Activated naive CD4-positive, alpha-beta T cell treated with anti-CD3 and anti-CD28 coated beads for 36 hours (primary cell): ENCODE data around the gene ATF1. TPM values are rescaled to one million over a fixed set of nuclear protein-coding genes. Genes with fewer than 3 reads are reported as not detected.
"Not testable (repeated sequence)": the region's sequence is repeated elsewhere in the genome, so short reads cannot be mapped to it uniquely, and the experiment has no call there.

Experiments used
- CTCF ChIA-PET: fragments of 350-600 bp; sonication (Branson Sonifier 250); formaldehyde crosslinking; loops from one replicate; lab custom pipeline; 2021; ENCODE audit warnings: antibody characterized with exemption; lab: Charles Lee
- DNase-seq: peaks from one replicate; pipeline ENCODE4 v3.0.0-alpha.2; 2020
- H3K27ac Mint-ChIP-seq: one replicate; pipeline ENCODE4 v1.8.0; 2021; ENCODE audit warnings: mild to moderate bottlenecking, mixed read lengths
- H3K27me3 Mint-ChIP-seq: one replicate; pipeline ENCODE4 v1.8.0; 2021; ENCODE audit warnings: low read depth, mixed read lengths
- H3K36me3 Mint-ChIP-seq: one replicate; pipeline ENCODE4 v1.8.0; 2021; ENCODE audit warnings: low read depth, mixed read lengths
- H3K4me1 Mint-ChIP-seq: one replicate; pipeline ENCODE4 v1.8.0; 2021; ENCODE audit warnings: low read depth, mixed read lengths
- H3K4me3 Mint-ChIP-seq: one replicate; pipeline ENCODE4 v1.8.0; 2021; ENCODE audit warnings: mild to moderate bottlenecking, moderate library complexity, mixed read lengths
- H3K9me3 Mint-ChIP-seq: one replicate; pipeline ENCODE4 v1.8.0; 2021; ENCODE audit warnings: mixed read lengths
- intact Hi-C: fragments of 100-400 bp; cut with micrococcal nuclease; formaldehyde crosslinking; loops from one replicate; pipeline ENCODE4 v1.15.1; 2023
- total RNA-seq, 2 experiments: library from RNA; stranded (reverse); gene quantifications; one replicate each; pipeline ENCODE4 v1.2.3, GENCODE V29; 2021

The ATF1 gene
- total RNA-seq, 2 experiments from 2014 or later: 43.3 to 48.5 TPM

GRCh38 chr12:50842637-50843493 lies 79.0 kb downstream of the ATF1 start, which contains the start of gene TMPRSS12:
Gene TMPRSS12, plus strand, starts transcription at chr12:50842926. Its CDS starts 39 bp downstream, at chr12:50842965.
- Mint-ChIP-seq H3K27ac (no peak within 1 kb of the TSS), H3K4me3 (no peak within 1 kb of the TSS), H3K27me3 (peaks cover 7% of the 10 kb centered on the region), H3K9me3 (peaks cover 8% of the 10 kb centered on the region), H3K36me3 (no peaks in the 10 kb centered on the region), H3K4me1 (peaks cover 4% of the 10 kb centered on the region)
- no peak for DNase-seq
- intact Hi-C loops: no loop called here
- CTCF ChIA-PET: interaction anchor here (0.8 kb wide), 1 partner anchor 18 kb away, joined by 3 read pairs; no protein-coding TSS in a partner anchor

GRCh38 chr12:50845021-50845647 lies 81.2 kb downstream of the ATF1 start:
- CTCF ChIA-PET: interaction anchor here (0.6 kb wide), 1 partner anchor 69 kb away, joined by 4 read pairs; no protein-coding TSS in a partner anchor
- H3K36me3 Mint-ChIP-seq: no peaks in the 10 kb centered on the region

GRCh38 chr12:50848963-50849362 lies 85.1 kb downstream of the ATF1 start:
- peaks cover 2% of the 10 kb centered on the region for H3K9me3 Mint-ChIP-seq
- CTCF ChIA-PET: no interaction called here
- no peak overlapping the region for H3K4me3 Mint-ChIP-seq
- no peak overlapping the region for H3K27ac Mint-ChIP-seq
- H3K36me3 Mint-ChIP-seq: no peaks in the 10 kb centered on the region
- H3K4me1 Mint-ChIP-seq: no peaks in the 10 kb centered on the region
- peaks cover 10% of the 10 kb centered on the region for H3K27me3 Mint-ChIP-seq
- intact Hi-C loops: no loop called here
- no peak for DNase-seq

More at GRCh38 chr12:50845021-50845647, 81.2 kb downstream of the ATF1 start:
- H3K4me1 Mint-ChIP-seq: peaks cover 4% of the 10 kb centered on the region
- no peak overlapping the region for H3K4me3 Mint-ChIP-seq
- intact Hi-C loops: no loop called here
- H3K9me3 Mint-ChIP-seq: peaks cover 8% of the 10 kb centered on the region
- no peak for DNase-seq
- no peak overlapping the region for H3K27ac Mint-ChIP-seq
- H3K27me3 Mint-ChIP-seq: peaks cover 11% of the 10 kb centered on the region

- H3K27ac Mint-ChIP-seq, intact Hi-C loops, H3K4me3 Mint-ChIP-seq, H3K9me3 Mint-ChIP-seq, H3K27me3 Mint-ChIP-seq, DNase-seq, CTCF ChIA-PET, H3K4me1 Mint-ChIP-seq, H3K36me3 Mint-ChIP-seq: not testable (repeated sequence)
These were observed 91.3 kb downstream of the ATF1 start for GRCh38 chr12:50855218-50855617.

GRCh38 chr12:50855679-50856078 lies 91.8 kb downstream of the ATF1 start:
- CTCF ChIA-PET, intact Hi-C loops, H3K36me3 Mint-ChIP-seq, H3K9me3 Mint-ChIP-seq, H3K4me3 Mint-ChIP-seq, H3K4me1 Mint-ChIP-seq, H3K27ac Mint-ChIP-seq, H3K27me3 Mint-ChIP-seq, DNase-seq: not testable (repeated sequence)

GRCh38 chr12:50859621-50860310 lies 95.9 kb downstream of the ATF1 start:
- H3K27ac Mint-ChIP-seq: no peak overlapping the region
- CTCF ChIA-PET: interaction anchor here (0.7 to 0.9 kb wide), 2 partner anchors 10 to 16 kb away, joined by 3 read pairs; no protein-coding TSS in a partner anchor
- H3K4me3 Mint-ChIP-seq: no peak overlapping the region
- peaks cover 4% of the 10 kb centered on the region for H3K9me3 Mint-ChIP-seq
- no peaks in the 10 kb centered on the region for H3K27me3 Mint-ChIP-seq
- DNase-seq: no peak
- intact Hi-C loops: no loop called here
- H3K4me1 Mint-ChIP-seq: no peaks in the 10 kb centered on the region
- no peaks in the 10 kb centered on the region for H3K36me3 Mint-ChIP-seq

GRCh38 chr12:50862316-50862715 lies 98.4 kb downstream of the ATF1 start:
- Mint-ChIP-seq H3K4me3 (no peak overlapping the region), H3K9me3 (peaks cover 8% of the 10 kb centered on the region), H3K4me1 (peaks cover 9% of the 10 kb centered on the region), H3K36me3 (no peaks in the 10 kb centered on the region), H3K27me3 (no peaks in the 10 kb centered on the region), H3K27ac (no peak overlapping the region)
- intact Hi-C loops: no loop called here
- CTCF ChIA-PET: interaction anchor here (0.7 to 1.3 kb wide), 2 partner anchors 40 to 54 kb away, joined by 3 read pairs; no protein-coding TSS in a partner anchor
- no peak for DNase-seq

GRCh38 chr12:50865266-50865665 lies 101.4 kb downstream of the ATF1 start:
- Mint-ChIP-seq H3K4me1 (peaks cover 29% of the 10 kb centered on the region), H3K36me3 (no peaks in the 10 kb centered on the region), H3K27ac (no peak overlapping the region), H3K4me3 (no peak overlapping the region), H3K9me3 (peaks cover 11% of the 10 kb centered on the region), H3K27me3 (no peaks in the 10 kb centered on the region)
- no peak for DNase-seq
- CTCF ChIA-PET: no interaction called here
- intact Hi-C loops: no loop called here

GRCh38 chr12:50868881-50869280 lies 105.0 kb downstream of the ATF1 start:
- H3K4me1 Mint-ChIP-seq: peaks cover 29% of the 10 kb centered on the region
- peaks cover 12% of the 10 kb centered on the region for H3K9me3 Mint-ChIP-seq
- H3K36me3 Mint-ChIP-seq, intact Hi-C loops, DNase-seq, H3K4me3 Mint-ChIP-seq, H3K27me3 Mint-ChIP-seq: not testable (repeated sequence)
- H3K27ac Mint-ChIP-seq: peak overlapping the region; percentile 42
- CTCF ChIA-PET: interaction anchor here (1.2 kb wide), 1 partner anchor 114 kb away, joined by 5 read pairs; no protein-coding TSS in a partner anchor

Other genes with a start within 250 kb of the ATF1 start
- gene TMPRSS12, start 78.8 kb downstream of the ATF1 start, total RNA-seq: not detected
- not detected for gene HIGD1C, start 188.4 kb downstream of the ATF1 start, total RNA-seq